ENCODE measurements around the gene RNF10. TPM values are rescaled to one million over a fixed set of nuclear protein-coding genes. Genes with fewer than 3 reads are reported as not detected.

Gene RNF10
- total and polyA plus RNA-seq, 8 donors, result 92.5 to 151 (median 106) TPM

DNA sequence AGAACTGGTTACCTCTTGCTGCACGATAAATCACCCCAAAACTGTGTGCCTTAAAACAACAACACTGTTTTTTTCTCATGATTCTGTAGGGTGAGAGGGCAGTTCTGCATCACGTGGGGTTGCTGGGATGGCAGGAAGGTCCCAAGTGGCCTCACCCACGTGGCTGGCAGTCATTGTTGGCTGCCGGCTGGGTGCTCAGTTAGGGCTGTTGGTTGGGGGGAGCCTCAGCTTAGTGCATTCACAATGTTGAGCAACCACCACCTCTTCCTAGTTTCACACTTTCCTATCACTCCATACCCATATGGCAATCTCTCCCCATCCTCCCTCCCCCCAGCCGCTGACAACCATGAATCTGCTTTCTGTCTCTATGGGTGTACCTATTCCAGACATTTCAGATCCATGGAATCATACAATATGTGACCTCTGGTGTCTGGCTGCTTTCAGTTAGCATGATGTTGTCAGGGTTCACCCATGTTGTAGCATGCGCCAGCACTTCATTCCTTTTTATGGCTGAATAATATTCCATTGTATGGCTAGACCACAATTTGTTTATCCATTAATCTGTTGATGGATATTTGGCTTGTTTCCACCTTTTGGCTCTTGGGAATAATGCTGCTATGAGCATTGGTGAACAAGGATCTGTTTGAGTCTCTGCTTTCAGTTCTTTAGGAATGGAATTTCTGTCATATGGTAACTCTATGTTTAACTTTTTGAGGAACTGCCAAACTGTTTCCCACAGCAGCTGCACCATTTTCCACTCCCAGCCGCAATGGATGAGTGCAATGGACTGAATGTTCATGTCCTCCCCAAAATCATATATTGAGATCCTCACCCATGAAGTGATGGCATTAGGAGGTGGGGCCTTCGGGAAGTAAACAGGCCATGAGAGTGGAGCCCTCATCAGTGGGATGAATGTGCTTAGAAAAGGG lies 58.2 kb downstream of the RNF10 start:
- Histone ChIP-seq H3K4me3 (no peak overlapping the region), H3K27ac (no peak overlapping the region), H3K36me3 (no peaks in the 10 kb centered on the region), H3K27me3 (no peaks in the 10 kb centered on the region), H3K4me1 (no peaks in the 10 kb centered on the region), H3K9me3 (no peaks in the 10 kb centered on the region)
- ATAC-seq (no peak), FAIRE-seq (no peak), DNase-seq (no peak)
- intact Hi-C loops (cut with DNase I), result no loop called here
- WGBS, 2 donors, result 75 to 83% methylated on average over 8 of the region's 8 CpGs
- TF ChIP-seq, protein P1, sequence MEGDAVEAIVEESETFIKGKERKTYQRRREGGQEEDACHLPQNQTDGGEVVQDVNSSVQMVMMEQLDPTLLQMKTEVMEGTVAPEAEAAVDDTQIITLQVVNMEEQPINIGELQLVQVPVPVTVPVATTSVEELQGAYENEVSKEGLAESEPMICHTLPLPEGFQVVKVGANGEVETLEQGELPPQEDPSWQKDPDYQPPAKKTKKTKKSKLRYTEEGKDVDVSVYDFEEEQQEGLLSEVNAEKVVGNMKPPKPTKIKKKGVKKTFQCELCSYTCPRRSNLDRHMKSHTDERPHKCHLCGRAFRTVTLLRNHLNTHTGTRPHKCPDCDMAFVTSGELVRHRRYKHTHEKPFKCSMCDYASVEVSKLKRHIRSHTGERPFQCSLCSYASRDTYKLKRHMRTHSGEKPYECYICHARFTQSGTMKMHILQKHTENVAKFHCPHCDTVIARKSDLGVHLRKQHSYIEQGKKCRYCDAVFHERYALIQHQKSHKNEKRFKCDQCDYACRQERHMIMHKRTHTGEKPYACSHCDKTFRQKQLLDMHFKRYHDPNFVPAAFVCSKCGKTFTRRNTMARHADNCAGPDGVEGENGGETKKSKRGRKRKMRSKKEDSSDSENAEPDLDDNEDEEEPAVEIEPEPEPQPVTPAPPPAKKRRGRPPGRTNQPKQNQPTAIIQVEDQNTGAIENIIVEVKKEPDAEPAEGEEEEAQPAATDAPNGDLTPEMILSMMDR (IDR thresholded peaks at IDR 0.05), result no peak

GRCh38 chr12:120596901-120597300 lies 62.7 kb downstream of the RNF10 start:
- intact Hi-C loops (cut with DNase I), result no loop called here
- TF ChIP-seq, protein P1 (IDR thresholded peaks at IDR 0.05), result no peak
- Histone ChIP-seq H3K27ac (no peak overlapping the region), H3K27me3 (no peaks in the 10 kb centered on the region), H3K4me3 (no peak overlapping the region), H3K36me3 (no peaks in the 10 kb centered on the region), H3K4me1 (peaks cover 0 to 5% (median 0%) of the 10 kb centered on the region in 3 donors), H3K9me3 (no peaks in the 10 kb centered on the region)
- no peak for FAIRE-seq
- ATAC-seq, result no peak
- DNase-seq, result no peak
- 89 to 92% methylated on average over 3 of the region's 3 CpGs for WGBS, 2 donors

GRCh38 chr12:120597861-120598260 lies 63.7 kb downstream of the RNF10 start:
- no peak overlapping the region for H3K4me3 ChIP-seq
- FAIRE-seq (no peak), ATAC-seq (no peak), DNase-seq (no peak)
- H3K9me3 ChIP-seq, result no peaks in the 10 kb centered on the region
- no peaks in the 10 kb centered on the region for H3K27me3 ChIP-seq
- no peaks in the 10 kb centered on the region for H3K36me3 ChIP-seq
- H3K4me1 ChIP-seq, result peaks cover 0 to 5% (median 0%) of the 10 kb centered on the region in 3 donors
- 55 to 72% methylated on average over 3 of the region's 3 CpGs for WGBS, 2 donors
- intact Hi-C loops (cut with DNase I), result no loop called here
- TF ChIP-seq, protein P1 (IDR thresholded peaks at IDR 0.05), result no peak
- H3K27ac ChIP-seq, result no peak overlapping the region

GRCh38 chr12:120598674-120599463 lies 64.7 kb downstream of the RNF10 start:
- Histone ChIP-seq H3K27ac (peak overlapping the region in 1 of 4 donors; percentile 30), H3K36me3 (no peaks in the 10 kb centered on the region), H3K4me3 (no peak overlapping the region), H3K9me3 (no peaks in the 10 kb centered on the region), H3K27me3 (no peaks in the 10 kb centered on the region), H3K4me1 (peaks cover 0 to 5% (median 0%) of the 10 kb centered on the region in 3 donors)
- DNase-seq (no peak), ATAC-seq (peak; percentile 69 to 96 (median 82)), FAIRE-seq (no peak)
- intact Hi-C loops (cut with DNase I), result no loop called here
- WGBS, 2 donors, result 36 to 37% methylated on average over 13 of the region's 13 CpGs
- TF ChIP-seq, protein P1 (IDR thresholded peaks at IDR 0.05), result no peak
